ENCODE measurements around the gene FAM174C. TPM values are rescaled to one million over a fixed set of nuclear protein-coding genes. Genes with fewer than 3 reads are reported as not detected.

Gene FAM174C
- polyA plus RNA-seq, 1 donor (not counting 4 experiments of a cell fraction or from before 2014, with no cell fraction given), result 18.5 TPM

GRCh38 chr19:1233115-1233667 is 42.1 kb upstream of the FAM174C start:
- Histone ChIP-seq H4K20me1 (ENCODE audit: control insufficient read depth, extremely low read depth, insufficient read depth, low read length) (peaks cover 2% of the 10 kb centered on the region), H3K79me2 (ENCODE audit: control insufficient read depth, insufficient read depth, low read length) (no peaks in the 10 kb centered on the region), H3K36me3 (ENCODE audit: control insufficient read depth in 2 of 2, extremely low read depth in 1 of 2, insufficient read depth in 2 of 2, low read length in 2 of 2) (peaks cover 4 to 12% of the 10 kb centered on the region in 2 experiments), H3K4me2 (ENCODE audit: control insufficient read depth, extremely low read depth, insufficient read depth, low read depth, low read length) (no peak overlapping the region), H2AFZ (ENCODE audit: control insufficient read depth, low read length) (no peak overlapping the region), H3K9me1 (ENCODE audit: control insufficient read depth, extremely low read depth, insufficient read depth, low read length) (no peaks in the 10 kb centered on the region), H3K4me3 (ENCODE audit: control insufficient read depth in 2 of 3, extremely low read depth in 1 of 3, insufficient read depth in 2 of 3, low read depth in 1 of 3, low read length in 3 of 3) (no peak overlapping the region), H3K9ac (ENCODE audit: control insufficient read depth, extremely low read depth, insufficient read depth, low read length) (no peak overlapping the region), H3K27ac (ENCODE audit: control insufficient read depth, insufficient read depth, low read length) (no peak overlapping the region), H3K9me3 (ENCODE audit: control insufficient read depth, low read depth, low read length) (no peaks in the 10 kb centered on the region), H3K4me1 (ENCODE audit: control insufficient read depth, extremely low read depth, insufficient read depth, low read length) (peaks cover 21% of the 10 kb centered on the region), H3K27me3 (ENCODE audit: control insufficient read depth, extremely low read depth, insufficient read depth, low read length) (no peaks in the 10 kb centered on the region)
- DNase-seq (ENCODE audit: low read depth, low spot score) (no peak), FAIRE-seq (no peak)
- dilution Hi-C loops (cut with MboI; ENCODE audit: extremely low pct_ligation_motif_present, low sequenced_read_pairs), result no loop called here
- TF ChIP-seq CTCF (optimal IDR thresholded peaks at IDR 0.05 in 1 of 3, IDR thresholded peaks at IDR 0.05 in 1 of 3, conservative IDR thresholded peaks at IDR 0.05 in 1 of 3; ENCODE audit: extremely low read depth in 1 of 3, insufficient read depth in 2 of 3, low read length in 3 of 3) (no peak), EZH2 (IDR thresholded peaks at IDR 0.05; ENCODE audit: low read length) (no peak)

GRCh38 chr19:1234051-1234954 is 41.0 kb upstream of the FAM174C start:
- no peak for TF ChIP-seq EZH2 (IDR thresholded peaks at IDR 0.05; ENCODE audit: low read length)
- no peak for TF ChIP-seq CTCF (optimal IDR thresholded peaks at IDR 0.05 in 1 of 3, IDR thresholded peaks at IDR 0.05 in 1 of 3, conservative IDR thresholded peaks at IDR 0.05 in 1 of 3; ENCODE audit: extremely low read depth in 1 of 3, insufficient read depth in 2 of 3, low read length in 3 of 3)
- Histone ChIP-seq H3K4me2 (ENCODE audit: control insufficient read depth, extremely low read depth, insufficient read depth, low read depth, low read length) (no peak overlapping the region), H3K27ac (ENCODE audit: control insufficient read depth, insufficient read depth, low read length) (no peak overlapping the region), H3K36me3 (ENCODE audit: control insufficient read depth in 2 of 2, extremely low read depth in 1 of 2, insufficient read depth in 2 of 2, low read length in 2 of 2) (peaks cover 4 to 12% of the 10 kb centered on the region in 2 experiments), H4K20me1 (ENCODE audit: control insufficient read depth, extremely low read depth, insufficient read depth, low read length) (peaks cover 2% of the 10 kb centered on the region), H3K4me3 (ENCODE audit: control insufficient read depth in 2 of 3, extremely low read depth in 1 of 3, insufficient read depth in 2 of 3, low read depth in 1 of 3, low read length in 3 of 3) (no peak overlapping the region), H3K9ac (ENCODE audit: control insufficient read depth, extremely low read depth, insufficient read depth, low read length) (no peak overlapping the region), H3K4me1 (ENCODE audit: control insufficient read depth, extremely low read depth, insufficient read depth, low read length) (peaks cover 21% of the 10 kb centered on the region), H3K9me1 (ENCODE audit: control insufficient read depth, extremely low read depth, insufficient read depth, low read length) (no peaks in the 10 kb centered on the region), H3K9me3 (ENCODE audit: control insufficient read depth, low read depth, low read length) (no peaks in the 10 kb centered on the region), H3K27me3 (ENCODE audit: control insufficient read depth, extremely low read depth, insufficient read depth, low read length) (no peaks in the 10 kb centered on the region), H3K79me2 (ENCODE audit: control insufficient read depth, insufficient read depth, low read length) (no peaks in the 10 kb centered on the region), H2AFZ (ENCODE audit: control insufficient read depth, low read length) (no peak overlapping the region)
- FAIRE-seq (no peak), DNase-seq (ENCODE audit: low read depth, low spot score) (no peak)
- dilution Hi-C loops (cut with MboI; ENCODE audit: extremely low pct_ligation_motif_present, low sequenced_read_pairs), result no loop called here

Measured in keratinocyte (primary cell).